K562 (cell line): ENCODE results near the gene NEUROD6. TPM values are rescaled to one million over a fixed set of nuclear protein-coding genes. Genes with fewer than 3 reads are reported as not detected.

Source experiments
- ATAC-seq: fragments of 200-7000 bp; cut with Tn5 transposase; 3 replicates; pipeline ENCODE4 v1.9.1; 2020; ENCODE audit warnings: moderate library complexity
- BruUV-seq: library from RNA; stranded (reverse); fragments of 400-500 nt; replicated peaks from 2 replicates; lab custom pipeline; 2021; lab: Mats Ljungman, UMichigan
- CTCF ChIA-PET: fragments of 300-600 bp; formaldehyde crosslinking; extraction: SDS; loops from one replicate; lab custom pipeline; 2021; ENCODE audit warnings: low intra/inter-chr PET ratio; lab: Yijun Ruan, JAX
- POLR2A ChIA-PET: fragments of 300-600, 350-650 bp; sonication (Branson Sonifier 250); formaldehyde crosslinking; extraction: SDS; loops from one replicate; lab custom pipeline; 2021; ENCODE audit warnings: antibody characterized with exemption, inconsistent platforms; lab: Yijun Ruan, JAX
- DNase-seq, 4 experiments: peaks; one replicate each; pipeline versions ENCODE4 v3.0.0 to v3.0.0-alpha.2; 2011 to 2018; ENCODE audit warnings: low spot score in 3 of 4, mixed read lengths in 3 of 4; ENCODE audit errors: extremely low read depth in 1 of 4
- FAIRE-seq: peaks from 2 replicates; lab custom pipeline; 2011; peaks lifted over from hg19 to GRCh38; lab: Jason Lieb, UNC
- H2AFZ ChIP-seq: 2 replicates; pipeline ENCODE4 v1.6.0; 2011; ENCODE audit warnings: low read depth, low read length, control low read depth, inconsistent platforms
- H3K27ac ChIP-seq: fragments of 200-600 bp; 3 replicates; pipeline ENCODE4 v1.8.0; 2011; ENCODE audit warnings: low read depth, mild to moderate bottlenecking, control low read depth, inconsistent platforms, low read length, moderate library complexity, mixed read lengths; ENCODE audit errors: extremely low read depth
- H3K27me3 ChIP-seq, 2 experiments: fragments of 300-600 bp in 1 of 2; 2 replicates in 1 of 2; 3 replicates in 1 of 2; pipeline versions ENCODE4 v1.6.0 to v1.8.0; 2011; ENCODE audit warnings: inconsistent platforms in 2 of 2, low read length in 2 of 2, mild to moderate bottlenecking in 1 of 2, mixed read lengths in 1 of 2, moderate library complexity in 1 of 2; ENCODE audit not compliant: control insufficient read depth in 2 of 2, insufficient read depth in 2 of 2
- H3K36me3 ChIP-seq: fragments of 300-600 bp; 3 replicates; pipeline ENCODE4 v1.8.0; 2011; ENCODE audit warnings: mild to moderate bottlenecking, low read length, inconsistent platforms; ENCODE audit not compliant: control insufficient read depth, insufficient read depth
- H3K4me1 ChIP-seq, 2 experiments: fragments of 200-600 bp in 1 of 2; replicated peaks in 1 of 2; 2 replicates in 1 of 2; 3 replicates in 1 of 2; pipeline versions ENCODE4 v1.5.1 to v1.8.0; 2011; ENCODE audit warnings: inconsistent platforms in 2 of 2, low read length in 2 of 2, mild to moderate bottlenecking in 1 of 2, mixed read lengths in 1 of 2, moderate library complexity in 1 of 2; ENCODE audit not compliant: control insufficient read depth in 2 of 2, insufficient read depth in 2 of 2
- H3K4me2 ChIP-seq: 2 replicates; pipeline ENCODE4 v1.6.1; 2011; ENCODE audit warnings: low read length, control low read depth, inconsistent platforms, mixed read lengths; ENCODE audit not compliant: insufficient read depth
- H3K4me3 ChIP-seq: fragments of 200-600 bp; sonication (generic), shearing (Covaris generic); 2 replicates; pipeline ENCODE4 v1.5.1; 2016; ENCODE audit warnings: control low read depth, inconsistent platforms
- H3K79me2 ChIP-seq: fragments of 200-600 bp; 3 replicates; pipeline ENCODE4 v1.8.0; 2011; ENCODE audit warnings: low read length, inconsistent platforms; ENCODE audit not compliant: control insufficient read depth, insufficient read depth
- H3K9ac ChIP-seq, 2 experiments: 2 replicates each; pipeline versions ENCODE4 v1.6.0 to v1.6.1; 2011; ENCODE audit warnings: low read depth in 2 of 2, low read length in 2 of 2, control low read depth in 1 of 2, inconsistent platforms in 1 of 2, mild to moderate bottlenecking in 1 of 2, mixed read lengths in 1 of 2; ENCODE audit not compliant: insufficient read depth in 1 of 2
- H3K9me1 ChIP-seq: one replicate; pipeline ENCODE4 v1.6.0; 2011; ENCODE audit warnings: inconsistent platforms, mild to moderate bottlenecking, low read length, moderate library complexity; ENCODE audit not compliant: control insufficient read depth, insufficient read depth
- H3K9me3 ChIP-seq: replicated peaks from 2 replicates; pipeline ENCODE4 v1.5.1; 2011; ENCODE audit warnings: low read depth, low read length, inconsistent platforms; ENCODE audit not compliant: control insufficient read depth, insufficient read depth
- H4K20me1 ChIP-seq: replicated peaks from 2 replicates; pipeline ENCODE4 v1.6.1; 2011; ENCODE audit warnings: low read length, inconsistent platforms, mixed read lengths; ENCODE audit not compliant: control insufficient read depth, insufficient read depth
- ARID3B ChIP-seq: fragments of 250-450 bp; sonication (Bioruptor Pico); IDR thresholded peaks from 2 replicates; pipeline ENCODE4 v1.4.0; 2020; ENCODE audit warnings: borderline replicate concordance
- HSF4 ChIP-seq: fragments of 250-450 bp; sonication (Bioruptor Pico); IDR thresholded peaks from 2 replicates; pipeline ENCODE4 v2.1.2; 2022; ENCODE audit warnings: mild to moderate bottlenecking, moderate library complexity, borderline replicate concordance
- IRF2 ChIP-seq: sonication (generic); formaldehyde crosslinking; IDR thresholded peaks from 2 replicates; pipeline ENCODE4 v1.8.1; 2022; ENCODE audit warnings: mild to moderate bottlenecking, missing genetic modification reagents
- KDM4B ChIP-seq, 2 experiments: fragments of 450-650 bp in 1 of 2; sonication (generic) in 1 of 2; IDR thresholded peaks; 2 replicates each; pipeline ENCODE4 v1.6.1; 2016 to 2017; ENCODE audit warnings: borderline replicate concordance in 2 of 2, antibody characterized with exemption in 1 of 2, low read depth in 1 of 2, mild to moderate bottlenecking in 1 of 2
- SMARCC2 ChIP-seq: fragments of 450-650 bp; IDR thresholded peaks from 2 replicates; pipeline ENCODE4 v1.6.1; 2017; ENCODE audit warnings: antibody characterized with exemption, moderate library complexity, mild to moderate bottlenecking, low read depth
- SNAPC5 ChIP-seq: fragments of 250-450 bp; sonication (Bioruptor Pico); IDR thresholded peaks from 2 replicates; pipeline ENCODE4 v1.8.0; 2021; ENCODE audit warnings: moderate library complexity, mild to moderate bottlenecking, inconsistent platforms
- ZNF41 ChIP-seq: fragments of 250-450 bp; sonication (Bioruptor Pico); conservative IDR thresholded peaks from 2 replicates; pipeline ENCODE4 v1.4.0; 2020; ENCODE audit warnings: mild to moderate bottlenecking
- ZNF609 ChIP-seq: sonication (generic); formaldehyde crosslinking; IDR thresholded peaks from 2 replicates; pipeline ENCODE4 v1.8.1; 2023; ENCODE audit warnings: missing genetic modification reagents, mild to moderate bottlenecking, borderline replicate concordance
- WGBS: fragments of 100-300 bp; shearing (Covaris generic); methylation state at CpG from one replicate; pipeline ENCODE4 v1.1.6; 2016; ENCODE audit warnings: low coverage, mixed read lengths; ENCODE audit not compliant: insufficient coverage; ENCODE audit errors: missing lambda C conversion rate; 5-methylcytosine and 5-hydroxymethylcytosine counted together
- in situ Hi-C: fragments of 300-500 bp; cut with MboI; formaldehyde crosslinking; loops from 4 replicates; pipeline ENCODE4 v1.15.0; 2018; ENCODE audit warnings: inconsistent platforms, mixed read lengths
- intact Hi-C: fragments of 100-400 bp; cut with micrococcal nuclease; formaldehyde crosslinking; loops from 2 replicates; pipeline ENCODE4 v1.14.2; 2022
- polyA plus RNA-seq, 8 experiments: library from polyadenylated mRNA; depleted of rRNA in 4 of 8; stranded (reverse) in 5 of 8; unstranded in 3 of 8; fragments of >200 nt; fragmentation: Nextera tagmentation in 2 of 8; fragmentation: Illumina TruSeq in 1 of 8; extraction: Ambion mirVana in 2 of 8; extraction: Trizol in 1 of 8; gene quantifications; 2 replicates each; pipeline versions ENCODE4 v1.2.1 to v1.2.3, GENCODE V29; 2011 to 2014; ENCODE audit warnings: inconsistent platforms in 1 of 8, missing spikeins in 1 of 8
- total RNA-seq, 7 experiments: library from RNA; depleted of rRNA in 6 of 7; stranded (reverse); fragments of >200 nt in 6 of 7; fragmentation: Illumina TruSeq in 2 of 7; extraction: Trizol in 2 of 7; gene quantifications; 2 replicates each; pipeline versions ENCODE4 v1.2.1 to v1.2.3, GENCODE V29; 2011 to 2021; ENCODE audit warnings: low replicate concordance in 1 of 7

The NEUROD6 gene
- total and polyA plus RNA-seq, 9 of the 15 experiments (the other 6 are each of a cell fraction or from before 2014, with no cell fraction given) = not detected

GRCh38 chr7:31363051-31363450, 22.5 kb upstream of the NEUROD6 start:
- no peak overlapping the region for H3K4me2 ChIP-seq
- H2AFZ ChIP-seq = no peak overlapping the region
- no peaks in the 10 kb centered on the region for H3K4me1 ChIP-seq
- H3K36me3 ChIP-seq = no peaks in the 10 kb centered on the region
- H3K27ac ChIP-seq = no peak overlapping the region
- no peaks in the 10 kb centered on the region for H3K79me2 ChIP-seq
- intact Hi-C loops = loop anchor here (10.0 kb wide), 1 partner anchor 168 kb away; no protein-coding TSS in a partner anchor
- no peaks in the 10 kb centered on the region for H4K20me1 ChIP-seq
- no peak for DNase-seq
- H3K27me3 ChIP-seq = 0 out of 5 replicates have a peak, but pooled peaks cover 0 to 6% of the 10 kb centered on the region in 2 experiments
- 1% methylated on average over 5 of the region's 5 CpGs for WGBS
- ATAC-seq = no peak
- TF ChIP-seq KDM4B (IDR thresholded peaks at IDR 0.05; ENCODE audit: borderline replicate concordance in 2 of 2, low read depth in 1 of 2) = no peak
- TF ChIP-seq ARID3B (CRISPR knock-in tag) = no peak
- FAIRE-seq = no peak
- in situ Hi-C loops = no loop called here
- POLR2A ChIA-PET = interaction anchor here (1.0 kb wide), 1 partner anchor 118 kb away, joined by 4 read pairs; no protein-coding TSS in a partner anchor
- no peak overlapping the region for H3K9ac ChIP-seq
- no peak overlapping the region for H3K4me3 ChIP-seq
- no peaks in the 10 kb centered on the region for H3K9me3 ChIP-seq
- BruUV-seq = no TSS peak
- CTCF ChIA-PET = no interaction called here
- no peaks in the 10 kb centered on the region for H3K9me1 ChIP-seq

- H3K27ac ChIP-seq = no peak overlapping the region
- no peak overlapping the region for H3K4me3 ChIP-seq
- 0% methylated on average over 1 of the region's 1 CpG for WGBS
- no peaks in the 10 kb centered on the region for H4K20me1 ChIP-seq
- no peak overlapping the region for H2AFZ ChIP-seq
- FAIRE-seq = no peak
- CTCF ChIA-PET = no interaction called here
- H3K9ac ChIP-seq = no peak overlapping the region
- no peak for DNase-seq
- intact Hi-C loops = loop anchor here (10.0 kb wide), 1 partner anchor 168 kb away; no protein-coding TSS in a partner anchor
- POLR2A ChIA-PET = no interaction called here
- H3K4me1 ChIP-seq = no peaks in the 10 kb centered on the region
- no peaks in the 10 kb centered on the region for H3K79me2 ChIP-seq
- no peak overlapping the region for H3K4me2 ChIP-seq
- no peaks in the 10 kb centered on the region for H3K36me3 ChIP-seq
- in situ Hi-C loops = no loop called here
- no peak for ATAC-seq
- H3K9me3 ChIP-seq = no peaks in the 10 kb centered on the region
- peaks cover 0 to 12% of the 10 kb centered on the region in 2 experiments; a peak in 2 of 5 replicates for H3K27me3 ChIP-seq
- BruUV-seq = no TSS peak
- H3K9me1 ChIP-seq = no peaks in the 10 kb centered on the region
- TF ChIP-seq ZNF41 (CRISPR knock-in tag) (no peak), HSF4 (CRISPR knock-in tag) (no peak), SNAPC5 (CRISPR knock-in tag) (no peak), IRF2 (no peak), ZNF609 (CRISPR knock-in tag) (no peak), SMARCC2 (no peak)
These were observed 21.9 kb upstream of the NEUROD6 start for GRCh38 chr7:31362401-31362800.
